SIG-M5 (cell line): Measurements from ENCODE around the gene PTPN11.
"Not testable (repeated sequence)": the region's sequence is repeated elsewhere in the genome, so short reads cannot be mapped to it uniquely, and the experiment has no call there.

Source experiments
- DNase-seq: peaks from one replicate; lab custom pipeline; 2025; lab: John Stamatoyannopoulos, UW

PTPN11 gene

GRCh38 chr12:112418608-112419296 is at the start of gene PTPN11:
TSS of gene PTPN11 (plus strand) at chr12:112418947. CDS start at chr12:112419112, 165 bp downstream.
- DNase-seq: peak; percentile 32

GRCh38 chr12:112370199-112370598 is 48.5 kb upstream of the PTPN11 start:
- no peak for DNase-seq

DNA sequence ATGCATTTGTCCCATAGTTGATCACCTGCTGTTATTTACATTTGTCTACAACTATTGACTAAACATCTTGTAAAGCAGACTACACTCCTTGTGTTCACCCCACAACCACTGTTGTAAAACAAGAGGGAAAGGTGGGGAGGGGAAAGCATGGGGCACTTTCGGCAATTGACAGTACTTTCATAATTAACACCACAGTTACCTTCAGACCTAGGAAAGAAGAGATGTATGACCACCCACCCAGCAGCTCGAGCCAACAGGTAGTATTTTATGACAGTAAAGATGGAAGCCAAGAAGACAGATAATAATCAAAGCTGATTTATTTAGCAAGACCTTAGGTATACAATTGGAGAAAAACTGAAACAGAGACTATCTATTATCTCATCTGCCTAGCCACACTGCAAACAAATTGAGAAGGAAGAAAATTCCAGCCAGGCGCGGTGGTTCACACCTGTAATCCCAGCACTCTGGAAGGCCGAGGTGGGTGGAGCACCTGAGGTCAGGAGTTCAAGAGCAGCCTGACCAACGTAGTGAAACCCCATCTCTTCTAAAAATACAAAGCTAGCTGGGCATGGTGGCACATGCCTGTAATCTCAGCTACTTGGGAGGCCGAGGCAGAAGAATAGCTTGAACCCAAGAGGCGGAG is 47.8 kb upstream of the PTPN11 start:
- DNase-seq: no peak

DNA sequence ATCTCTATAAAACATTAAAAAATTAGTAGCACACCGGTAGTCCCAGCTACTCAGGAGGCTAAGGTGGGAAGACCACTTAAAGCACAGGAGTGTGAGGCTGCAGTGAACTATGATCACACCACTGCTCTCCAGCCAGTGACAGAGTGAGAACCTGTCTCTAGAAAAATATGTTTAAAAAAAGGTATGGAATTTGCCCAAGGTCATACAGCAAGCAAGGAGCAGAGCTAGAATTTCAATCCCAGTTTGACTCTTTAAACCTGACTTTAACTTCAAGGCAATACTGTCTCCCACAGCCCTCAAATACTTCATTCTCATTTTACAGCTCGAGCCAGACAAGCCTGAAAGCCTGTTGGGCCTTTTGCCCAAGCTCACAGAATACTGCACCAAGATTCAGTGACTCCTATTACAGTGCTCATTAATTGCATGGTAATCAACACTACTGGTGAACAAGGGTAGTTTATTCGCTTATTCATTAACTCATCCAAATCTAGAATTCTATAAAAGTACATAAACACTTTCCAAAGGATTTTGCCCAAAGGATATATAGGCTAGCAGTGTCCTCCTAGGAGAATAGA is 44.5 kb upstream of the PTPN11 start:
- no peak for DNase-seq

DNA sequence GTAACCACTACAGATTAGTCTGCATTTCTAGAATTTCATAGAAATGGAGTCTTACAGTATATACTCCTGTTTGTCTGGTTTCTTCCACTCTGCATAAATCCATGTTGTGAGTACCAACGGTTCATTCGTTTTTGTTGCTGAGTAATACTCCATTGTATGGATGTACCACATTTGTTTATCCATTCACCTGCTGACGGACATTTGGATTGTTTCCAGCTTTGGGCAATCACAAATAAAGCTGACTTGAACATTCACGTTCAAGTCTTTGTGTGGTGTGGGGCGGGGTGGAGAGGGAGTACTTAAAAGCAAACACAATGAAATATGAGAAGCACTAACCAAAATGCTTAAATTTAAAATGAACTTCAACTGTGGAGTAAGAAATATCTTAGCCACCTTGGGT is 43.6 kb upstream of the PTPN11 start:
- DNase-seq: no peak

DNA sequence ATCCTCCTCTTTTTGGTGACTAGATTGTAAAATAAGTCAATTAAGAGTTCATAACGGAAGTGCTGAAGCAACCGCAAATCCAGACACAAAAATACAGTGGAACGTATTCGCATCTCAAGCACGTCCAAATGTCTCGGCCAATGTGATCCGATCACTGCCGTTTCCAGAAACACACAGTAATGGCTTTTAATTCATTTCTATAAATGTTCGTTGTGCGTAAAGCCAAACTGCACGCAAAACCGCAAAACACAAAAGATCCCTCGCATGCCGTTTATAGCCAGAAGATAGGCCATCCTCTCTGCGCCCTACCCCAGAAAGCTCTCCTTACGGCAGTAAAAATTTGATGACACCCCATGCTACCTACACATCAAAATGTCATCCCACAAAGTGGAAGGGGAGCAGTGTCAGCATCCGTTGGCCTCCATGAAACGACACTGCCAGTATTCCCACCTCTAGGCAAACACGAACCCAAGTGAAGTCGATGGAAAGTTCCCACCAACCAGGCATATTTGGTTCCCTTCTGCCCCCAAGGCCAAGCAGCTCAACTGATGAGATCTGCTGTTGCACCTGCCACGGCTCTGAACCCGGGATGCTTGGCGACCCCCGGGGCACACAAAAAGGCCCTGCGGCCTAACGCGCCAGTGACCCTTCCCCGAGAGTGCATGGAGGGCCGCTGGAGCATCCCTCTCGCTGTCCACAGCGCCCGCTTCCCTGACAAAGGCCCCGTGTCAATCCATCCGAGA is 37.9 kb upstream of the PTPN11 start:
- no peak for DNase-seq

GRCh38 chr12:112381406-112381882 is 37.3 kb upstream of the PTPN11 start:
- DNase-seq: no peak

- DNase-seq: peak; percentile 32
These were observed 36.6 kb upstream of the PTPN11 start, which contains the start of gene HECTD4 for GRCh38 chr12:112381883-112382796. TSS of gene HECTD4 (minus strand) at chr12:112382431. CDS start at chr12:112382128, 303 bp downstream.

DNA sequence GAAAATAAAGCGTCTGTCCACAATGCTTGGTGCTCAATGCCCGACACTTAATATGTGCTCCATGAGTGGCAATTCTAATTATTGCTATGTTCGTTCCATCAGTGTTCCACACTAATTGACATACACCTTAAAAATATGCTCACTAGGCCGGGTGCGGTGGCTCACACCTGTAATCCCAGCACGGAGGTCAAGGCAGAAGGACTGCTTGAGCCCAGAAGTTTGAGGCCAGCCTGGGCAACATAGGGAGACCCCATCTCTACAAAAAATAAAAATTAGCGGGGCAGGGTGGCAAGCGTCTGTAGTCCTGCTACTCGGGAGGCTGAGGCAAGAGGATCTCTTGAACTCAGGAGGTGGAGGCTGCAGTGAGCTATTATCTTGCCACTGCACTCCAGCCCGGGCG is 35.9 kb upstream of the PTPN11 start:
- no peak for DNase-seq

DNA sequence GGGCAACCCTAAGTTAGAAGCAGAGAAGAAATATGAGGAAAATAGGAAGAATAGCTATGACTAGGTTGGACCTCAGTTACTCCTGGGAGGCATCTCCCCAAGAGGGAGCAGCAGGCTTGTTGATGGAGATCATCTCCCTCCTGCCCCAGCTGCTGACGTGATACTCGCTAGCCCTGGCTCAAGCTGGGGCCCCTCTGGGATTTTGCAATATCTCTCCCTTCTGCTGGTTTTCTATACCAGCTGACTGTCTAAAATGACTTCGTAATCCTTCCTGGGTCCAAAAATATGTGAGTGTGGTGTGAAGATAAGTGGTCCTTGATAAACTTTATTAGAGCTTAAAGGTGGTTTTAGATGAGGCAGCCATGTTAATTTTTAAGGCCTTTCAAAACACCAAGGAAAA is 32.0 kb upstream of the PTPN11 start:
- DNase-seq: no peak

- DNase-seq: no peak
These were observed 29.5 kb upstream of the PTPN11 start for GRCh38 chr12:112389228-112389627.

- DNase-seq: not testable (repeated sequence)
These were observed 28.7 kb upstream of the PTPN11 start for GRCh38 chr12:112389922-112390654.

GRCh38 chr12:112393328-112393727 is 25.4 kb upstream of the PTPN11 start:
- DNase-seq: no peak

DNA sequence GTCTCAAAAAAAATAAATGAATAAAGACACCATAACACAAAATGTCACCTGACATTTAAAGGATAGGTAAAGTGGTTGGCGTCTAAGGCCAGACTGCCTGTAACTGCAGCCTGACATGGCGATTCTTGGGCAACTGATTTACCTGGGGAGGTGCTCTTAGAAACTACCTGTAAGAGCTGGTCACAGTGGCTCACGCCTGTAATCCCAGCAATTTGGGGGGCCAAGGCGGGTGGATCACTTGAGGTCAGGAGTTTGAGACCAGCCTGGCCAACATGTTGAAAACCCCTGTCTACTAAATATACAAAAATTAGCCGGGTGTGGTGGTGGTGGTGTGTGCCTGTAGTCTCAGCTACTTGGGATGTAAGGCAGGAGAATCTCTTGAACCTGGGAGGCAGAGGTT is 17.7 kb upstream of the PTPN11 start:
- DNase-seq: no peak

GRCh38 chr12:112401903-112402498 is 16.7 kb upstream of the PTPN11 start:
- DNase-seq: no peak

GRCh38 chr12:112406519-112407488 is 11.9 kb upstream of the PTPN11 start:
- no peak for DNase-seq

DNA sequence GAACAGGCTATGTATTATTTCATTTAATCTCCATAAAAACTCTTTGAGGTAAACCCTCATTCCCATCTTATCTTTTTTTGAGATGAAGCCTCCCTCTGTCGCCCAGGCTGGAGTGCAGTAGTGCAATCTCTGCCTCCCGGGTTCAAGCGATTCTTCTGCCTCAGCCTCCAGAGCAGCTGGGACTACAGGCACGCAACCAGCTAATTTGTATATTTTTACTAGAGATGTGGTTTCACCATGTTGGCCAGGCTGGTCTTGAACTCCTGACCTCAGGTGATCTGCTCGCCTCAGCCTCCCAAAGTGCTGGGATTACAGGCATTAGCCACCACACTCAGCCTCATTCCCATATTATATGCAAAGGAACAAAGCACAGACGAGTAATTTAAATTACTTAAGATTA is 11.1 kb upstream of the PTPN11 start:
- not testable (repeated sequence) for DNase-seq

GRCh38 chr12:112408621-112409020 is 10.1 kb upstream of the PTPN11 start:
- no peak for DNase-seq
